HG03060 (cell line): ENCODE results near the gene LRRC8E.
"Not testable (repeated sequence)": the region's sequence is repeated elsewhere in the genome, so short reads cannot be mapped to it uniquely, and the experiment has no call there.

ENCODE experiments used
- ATAC-seq: cut with Tn5 transposase; IDR thresholded peaks from one replicate; pipeline ENCODE4 v1.9.1; 2021; ENCODE audit warnings: low read depth, moderate number of reproducible peaks; ENCODE audit not compliant: unreplicated experiment

The LRRC8E gene

DNA sequence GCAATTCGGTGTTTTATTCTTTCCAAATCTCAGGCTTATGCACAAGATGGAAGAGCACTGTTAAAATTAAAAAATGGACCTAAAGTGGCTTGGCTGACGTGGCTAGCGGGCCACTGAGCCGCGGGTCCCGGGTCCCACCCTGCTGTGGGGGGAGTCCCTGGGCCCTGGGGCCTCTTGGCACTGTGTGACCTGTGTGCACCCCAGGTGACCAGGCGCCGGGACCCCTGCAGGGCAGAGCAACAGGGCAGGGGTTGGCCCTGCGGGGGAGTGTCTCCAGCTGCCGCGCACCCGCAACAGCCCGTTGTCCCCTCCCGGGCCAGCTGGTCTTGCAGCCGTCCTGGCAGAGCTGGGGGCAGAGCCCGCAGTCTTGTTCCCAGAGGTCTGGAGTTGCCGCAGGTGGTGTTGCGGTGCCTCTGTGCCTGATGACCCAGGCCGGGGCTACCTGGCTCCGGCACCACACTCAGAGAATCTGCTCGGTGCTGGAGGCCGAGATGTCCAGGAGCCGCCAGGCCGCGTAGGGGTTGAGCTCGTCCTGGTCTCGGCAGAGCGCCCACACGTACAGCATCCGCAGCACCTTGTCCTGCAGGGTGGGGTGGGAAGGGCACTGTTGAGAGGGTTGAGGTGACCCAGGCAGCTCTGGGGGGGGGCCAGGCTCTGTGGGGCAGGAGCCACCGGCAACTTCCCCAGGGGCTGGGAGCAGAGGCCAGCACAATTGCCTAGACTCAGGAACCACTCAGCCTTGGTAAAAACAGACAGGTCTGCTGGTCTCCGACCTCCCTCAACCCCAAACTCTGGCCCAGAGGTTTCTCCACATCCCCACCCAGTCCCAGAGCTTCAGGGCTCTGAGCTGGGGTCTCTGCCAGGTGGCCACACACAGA is 38.7 kb downstream of the LRRC8E start:
- ATAC-seq = no peak

DNA sequence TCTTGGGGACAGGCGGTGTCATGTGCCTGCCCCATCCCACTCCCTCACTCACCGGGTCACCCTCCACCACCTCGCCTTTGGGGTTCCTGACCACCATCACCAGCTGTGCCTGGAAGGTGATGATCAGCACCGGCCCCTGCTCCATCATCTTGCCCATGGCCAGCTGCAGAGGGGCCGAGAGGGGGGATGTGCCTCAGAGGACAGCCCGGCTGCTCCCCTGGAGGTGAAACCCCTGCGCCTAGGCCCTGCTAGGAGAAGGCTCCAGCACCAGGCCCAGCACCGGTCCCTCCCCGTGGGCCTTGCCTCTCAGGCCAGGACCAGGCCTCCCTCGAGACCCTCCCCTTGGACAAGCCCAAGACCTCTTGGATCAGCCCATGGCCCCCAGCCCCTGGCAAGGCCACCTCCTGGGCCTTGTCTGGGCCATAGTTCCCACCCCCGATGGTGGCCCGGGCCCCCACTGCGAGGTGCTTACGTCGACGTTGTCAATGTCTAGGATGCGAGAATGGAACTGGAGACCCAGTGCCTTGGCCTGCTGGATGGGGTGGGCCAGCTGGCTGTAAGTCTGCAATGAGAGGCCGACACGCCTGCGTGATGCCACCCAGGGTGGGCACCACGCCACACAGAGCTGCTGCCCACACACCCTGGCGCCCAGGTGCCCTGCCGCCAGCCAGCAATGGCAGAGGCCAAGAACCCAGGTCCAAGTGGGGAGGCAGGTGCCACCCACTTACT is 39.5 kb downstream of the LRRC8E start:
- no peak for ATAC-seq

- ATAC-seq = no peak
Measured at GRCh38 chr19:7928334-7928706, 40.0 kb downstream of the LRRC8E start.

DNA sequence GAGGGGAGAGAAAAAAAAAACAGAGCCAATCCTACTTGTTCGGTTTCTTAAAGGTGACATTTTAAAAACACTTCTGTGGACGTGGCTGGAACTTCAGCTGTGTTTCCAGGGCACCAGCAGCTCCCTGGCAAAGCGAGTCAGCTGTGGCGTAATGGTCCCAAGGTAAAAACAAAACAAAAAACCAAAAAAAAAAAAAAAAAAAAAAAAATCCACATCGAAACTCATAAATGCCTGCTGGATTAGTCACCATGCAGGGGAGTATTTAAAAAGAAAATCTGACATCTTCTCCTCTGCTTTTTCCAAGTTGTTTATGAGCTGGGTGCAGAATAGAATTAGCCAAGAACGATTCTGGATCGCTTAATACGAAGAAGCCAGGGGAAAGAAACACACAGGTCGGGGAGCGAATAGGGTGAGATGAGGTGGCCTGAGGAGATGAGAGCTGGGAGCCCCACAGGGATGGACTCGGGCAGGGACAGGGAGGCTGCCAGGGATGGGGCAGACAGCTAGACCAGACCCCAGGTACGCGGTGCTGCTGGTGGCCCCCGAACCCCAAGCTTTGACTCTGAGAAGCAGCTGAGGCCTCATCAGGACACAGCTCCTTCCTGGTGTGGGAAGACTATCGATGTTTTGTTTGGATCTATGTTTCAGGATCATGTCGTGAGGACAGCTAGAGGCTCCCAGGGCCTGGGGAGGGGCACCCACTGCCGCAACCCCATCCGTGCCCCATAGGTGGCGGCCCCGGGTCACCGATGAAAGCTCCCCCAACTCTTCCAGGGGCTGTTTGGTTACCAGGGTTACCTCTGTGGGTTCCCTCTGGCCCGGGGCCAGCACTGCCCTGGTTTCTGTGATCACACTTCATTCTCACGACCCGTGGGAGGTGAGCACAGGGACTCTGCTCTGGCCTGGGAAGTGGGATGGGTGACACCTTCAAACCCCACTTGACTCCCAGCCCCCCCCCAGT is 40.7 kb downstream of the LRRC8E start:
- no peak for ATAC-seq

- not testable (repeated sequence) for ATAC-seq
Measured at GRCh38 chr19:7930030-7930429, 41.7 kb downstream of the LRRC8E start.

DNA sequence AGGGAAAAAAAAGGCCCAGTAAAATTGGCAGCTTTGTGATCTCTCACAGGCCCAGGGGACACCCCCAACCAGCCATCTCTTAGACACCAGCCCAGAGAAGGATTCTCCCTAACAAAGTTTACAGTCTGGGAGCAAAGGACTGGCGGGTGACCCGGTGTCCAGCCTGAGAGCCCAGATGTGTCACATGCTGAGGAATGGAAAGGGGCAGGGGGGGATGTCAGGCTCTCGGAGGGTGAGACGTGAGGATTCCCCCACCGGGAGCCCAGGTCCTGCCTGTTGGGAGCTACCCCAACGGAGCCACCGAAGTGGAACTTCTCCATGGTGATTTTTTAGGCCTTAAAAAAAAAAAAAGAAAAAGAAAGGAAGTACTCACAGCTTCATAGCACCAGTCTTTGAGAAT is 42.5 kb downstream of the LRRC8E start:
- no peak for ATAC-seq

DNA sequence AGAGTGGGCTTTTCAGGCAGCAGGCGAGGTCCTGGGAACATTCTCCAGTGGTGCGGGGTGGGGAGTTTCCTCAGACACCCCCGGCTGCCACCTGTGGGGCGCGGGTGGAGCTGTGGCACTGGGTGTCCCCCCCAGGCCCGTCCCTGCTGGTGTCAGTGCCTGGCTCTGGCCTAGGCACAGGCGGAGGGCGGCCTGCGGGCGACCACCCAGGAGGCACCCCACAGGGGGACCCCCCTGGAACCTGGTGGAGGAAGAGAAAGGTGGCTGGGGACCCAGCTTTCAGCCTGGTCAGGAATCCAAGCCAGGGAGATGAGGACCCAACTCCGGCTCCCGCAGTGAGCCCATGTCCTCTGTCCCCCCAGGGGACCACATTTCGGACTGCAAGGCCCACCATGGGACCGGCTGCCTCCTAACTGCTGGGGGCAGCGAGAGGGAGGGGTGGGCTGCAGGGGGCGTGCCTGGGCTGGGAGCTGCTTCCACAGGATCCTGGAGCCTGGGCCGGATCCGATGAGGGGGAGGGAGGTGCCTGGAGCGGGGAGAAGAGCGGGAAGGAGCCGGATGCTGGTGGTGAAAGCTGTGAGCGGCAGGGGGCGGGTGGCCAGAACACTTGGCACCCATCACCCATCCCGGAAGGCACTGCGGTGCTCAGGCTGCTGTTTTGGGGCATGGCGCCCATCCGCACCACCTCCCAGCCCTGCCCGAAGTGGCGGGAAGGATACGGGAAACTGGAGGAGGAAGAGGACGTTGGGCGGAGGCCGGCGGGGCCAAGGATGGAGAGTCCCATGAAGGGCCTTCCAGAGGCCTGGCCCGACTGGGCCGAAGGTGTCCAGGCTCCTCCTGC is 43.1 kb downstream of the LRRC8E start:
- ATAC-seq = no peak

GRCh38 chr19:7932276-7932929 is 44.1 kb downstream of the LRRC8E start:
- no peak for ATAC-seq

GRCh38 chr19:7932930-7933300 is 44.6 kb downstream of the LRRC8E start:
- ATAC-seq = no peak

GRCh38 chr19:7933411-7933810 is 45.1 kb downstream of the LRRC8E start:
- ATAC-seq = no peak

DNA sequence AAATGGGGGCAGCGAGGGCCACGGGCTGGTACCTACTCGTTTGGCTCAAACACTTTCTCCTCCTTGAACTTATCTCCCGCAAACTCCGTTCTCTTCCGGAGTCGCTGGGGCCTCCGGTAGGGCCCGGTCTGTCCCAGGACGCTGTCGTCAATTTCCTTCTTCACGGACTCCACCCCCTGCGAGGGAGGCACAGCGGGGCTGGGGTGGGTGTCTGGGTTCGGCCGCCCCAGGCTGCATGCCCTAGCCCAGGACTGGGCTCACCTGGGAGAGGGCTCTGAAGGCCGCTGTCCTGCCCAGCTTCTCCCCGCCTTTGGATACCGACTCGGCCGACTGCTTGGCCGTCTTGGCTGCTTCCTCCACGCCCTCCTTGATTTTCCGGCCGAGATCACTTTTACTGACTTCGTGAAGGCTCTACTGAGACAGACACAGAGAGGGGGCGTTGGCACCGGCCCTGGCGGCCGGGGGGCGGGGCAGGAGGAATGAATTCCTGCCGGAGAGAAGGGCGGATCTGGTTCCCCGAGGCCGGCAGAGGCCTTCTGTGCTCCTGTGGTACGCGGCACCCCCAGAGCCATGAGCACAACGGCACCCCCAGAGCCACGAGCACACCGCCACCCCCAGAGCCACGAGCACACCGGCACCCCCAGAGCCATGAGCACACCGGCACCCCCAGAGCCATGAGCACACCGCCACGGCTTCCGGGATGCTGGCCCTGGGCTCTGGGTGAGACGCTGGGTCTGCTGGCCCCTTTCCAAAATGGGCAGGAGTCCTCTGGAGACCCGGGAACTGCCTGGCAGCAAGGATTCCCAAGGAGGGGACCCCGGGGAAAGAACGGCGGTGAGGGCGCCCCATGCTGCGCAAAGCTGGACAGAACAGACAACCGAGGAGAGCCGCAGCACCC is 45.8 kb downstream of the LRRC8E start:
- no peak for ATAC-seq

GRCh38 chr19:7934766-7935165 is 46.5 kb downstream of the LRRC8E start:
- ATAC-seq = no peak

- ATAC-seq = no peak
Measured at GRCh38 chr19:7940841-7941240, 52.5 kb downstream of the LRRC8E start.

GRCh38 chr19:7941895-7942596 is 53.7 kb downstream of the LRRC8E start:
- ATAC-seq = no peak

GRCh38 chr19:7942981-7943443 is 54.7 kb downstream of the LRRC8E start:
- peak; percentile 5 for ATAC-seq

DNA sequence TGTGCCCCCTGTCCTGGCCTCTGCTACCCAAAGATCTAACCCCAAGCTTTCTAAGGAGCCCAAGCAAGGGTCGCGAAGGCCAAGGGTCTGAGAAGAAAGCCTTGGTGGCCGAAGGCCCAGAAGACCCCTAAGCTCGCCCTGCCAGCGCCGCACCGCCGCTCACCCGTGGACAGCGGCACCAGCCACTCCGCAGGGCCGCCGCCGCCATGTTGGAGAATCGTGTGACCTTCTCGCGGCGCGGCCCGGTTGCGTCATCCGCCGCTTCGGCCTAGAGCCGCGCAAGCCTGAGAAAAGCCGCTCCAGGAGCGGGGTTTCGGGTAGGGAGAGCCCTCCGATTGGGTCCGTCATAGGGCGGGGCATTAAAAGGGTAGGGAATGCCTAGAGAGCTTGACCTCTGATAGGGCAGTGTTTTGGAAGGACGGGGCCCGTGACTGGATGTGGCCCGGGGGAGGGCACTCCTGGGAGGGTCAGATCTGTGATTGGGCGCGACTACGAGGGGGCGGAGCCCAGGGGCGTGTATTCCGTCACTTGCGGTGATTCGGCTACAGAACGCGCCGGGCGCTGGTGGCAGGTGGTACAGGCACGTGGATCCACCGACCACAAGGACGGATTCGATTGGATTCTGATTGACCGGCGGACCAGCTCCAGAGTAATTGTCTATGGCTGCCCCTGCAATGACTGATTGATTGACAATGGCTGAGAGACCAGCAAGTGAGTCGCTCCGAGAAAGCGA is 55.3 kb downstream of the LRRC8E start, which contains the start of gene TIMM44:
Gene TIMM44, minus strand, starts transcription at position 223 of the 733 bp plus-strand sequence. Its CDS starts 15 bp downstream, at position 208.
- ATAC-seq = peak; percentile 79
